ENCODE data around the gene XIRP2.

GRCh38 chr2:167186465-167186864, 298.2 kb downstream of the XIRP2 start:
- TF ChIP-seq TAF1 (IDR thresholded peaks at IDR 0.05; ENCODE audit: low read depth, low read length) (no peak), POLR2A (IDR thresholded peaks at IDR 0.05; ENCODE audit: low read depth, low read length) (no peak), SPI1 (IDR thresholded peaks at IDR 0.05; ENCODE audit: low read depth, low read length) (no peak), POLR2AphosphoS5 (IDR thresholded peaks at IDR 0.05; ENCODE audit: low read depth, low read length) (no peak), PAX5 (IDR thresholded peaks at IDR 0.05; ENCODE audit: insufficient read depth, low read length, severe bottlenecking) (no peak)

Measured in GM12891 (cell line).